ENCODE data around the gene GFOD1. TPM values are rescaled to one million over a fixed set of nuclear protein-coding genes. Genes with fewer than 3 reads are reported as not detected.

Gene GFOD1
- total and polyA plus RNA-seq, 7 experiments from 2014 or later, result 0.24 to 10.8 (median 1.4) TPM; not detected in 1

DNA sequence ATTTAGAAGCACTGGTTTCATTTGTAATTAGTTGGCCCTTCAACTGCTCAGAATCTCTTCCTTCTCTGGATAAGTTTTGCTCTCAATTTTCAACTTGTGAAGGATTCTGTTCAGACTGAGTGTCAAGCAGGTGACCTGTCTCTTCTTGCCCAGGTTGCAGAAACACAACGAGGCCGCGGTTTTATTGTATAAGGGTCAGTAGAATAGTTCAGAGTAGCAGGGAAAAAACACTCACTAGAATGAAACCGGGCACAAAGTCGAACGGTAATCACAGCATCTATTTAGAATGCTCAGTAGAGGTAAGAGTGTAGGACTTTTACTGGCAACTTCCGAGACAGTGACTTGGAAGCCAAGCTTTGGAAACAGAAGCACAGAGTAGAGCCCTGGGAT is 17.9 kb upstream of the GFOD1 start:
- no peak for DNase-seq
- H3K27me3 ChIP-seq (ENCODE audit: control insufficient read depth in 2 of 2, insufficient read depth in 2 of 2, low read length in 2 of 2), result no peaks in the 10 kb centered on the region
- CTCF ChIA-PET, result no interaction called here
- Mint-ChIP-seq H3K27ac (no peak overlapping the region), H3K9me3 (peaks cover 0 to 2% (median 0%) of the 10 kb centered on the region in 11 donors), H3K4me3 (no peak overlapping the region), H3K36me3 (no peaks in the 10 kb centered on the region), H3K4me1 (peaks cover 0 to 2% (median 0%) of the 10 kb centered on the region in 7 donors), H3K27me3 (peaks cover 0 to 23% (median 0%) of the 10 kb centered on the region in 5 donors)
- no peak overlapping the region for H3K27ac ChIP-seq (ENCODE audit: low read depth, low read length)
- intact Hi-C loops (cut with micrococcal nuclease), result no loop called here
- H3K9me3 ChIP-seq (ENCODE audit: control insufficient read depth in 2 of 3, low read length in 3 of 3), result no peaks in the 10 kb centered on the region
- no peaks in the 10 kb centered on the region for H3K4me1 ChIP-seq (ENCODE audit: control insufficient read depth in 2 of 2, insufficient read depth in 2 of 2, low read length in 2 of 2)
- H3K36me3 ChIP-seq (ENCODE audit: control insufficient read depth in 2 of 3, insufficient read depth in 3 of 3, low read length in 3 of 3), result no peaks in the 10 kb centered on the region
- POLR2A ChIA-PET, result no interaction called here
- ATAC-seq, result no peak
- no peak overlapping the region for H3K4me3 ChIP-seq (ENCODE audit: low read length)

DNA sequence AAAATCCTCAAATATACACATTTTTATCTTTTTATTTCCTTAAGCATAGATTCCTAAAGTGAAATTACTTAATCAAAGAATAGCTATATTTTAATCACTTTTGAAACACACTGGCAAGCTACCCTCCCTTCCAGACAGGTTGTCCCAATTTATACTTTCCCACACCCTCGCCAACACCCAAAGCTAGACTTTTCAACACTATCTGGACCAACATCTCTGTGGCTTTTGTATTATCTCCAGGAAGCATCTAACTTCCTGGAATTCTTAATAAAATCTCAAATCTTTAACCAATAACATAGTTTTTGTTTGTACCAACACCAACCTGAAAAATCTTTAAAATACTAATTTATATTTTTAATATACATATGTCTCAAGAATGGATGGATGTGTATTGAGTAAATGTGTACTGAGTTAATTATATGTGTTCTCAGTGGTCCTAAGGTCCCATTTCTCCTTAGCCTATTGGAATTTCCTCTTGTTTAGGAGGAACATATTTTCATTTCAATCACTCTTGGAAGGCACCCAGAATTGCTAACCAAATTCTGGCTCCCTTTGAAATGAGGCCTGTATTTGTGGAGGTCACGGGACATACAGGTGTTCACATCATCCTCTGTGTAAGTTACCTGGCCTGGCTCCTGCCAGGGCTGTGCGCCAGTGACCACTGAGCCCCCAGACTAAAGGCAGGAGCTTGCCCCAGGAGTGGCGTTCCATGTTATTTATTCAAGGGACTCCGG is 17.4 kb upstream of the GFOD1 start:
- Histone ChIP-seq H3K4me3 (ENCODE audit: low read length) (no peak overlapping the region), H3K27me3 (ENCODE audit: control insufficient read depth in 2 of 2, insufficient read depth in 2 of 2, low read length in 2 of 2) (no peaks in the 10 kb centered on the region), H3K27ac (ENCODE audit: low read depth, low read length) (no peak overlapping the region), H3K9me3 (ENCODE audit: control insufficient read depth in 2 of 3, low read length in 3 of 3) (no peaks in the 10 kb centered on the region), H3K4me1 (ENCODE audit: control insufficient read depth in 2 of 2, insufficient read depth in 2 of 2, low read length in 2 of 2) (no peaks in the 10 kb centered on the region), H3K36me3 (ENCODE audit: control insufficient read depth in 2 of 3, insufficient read depth in 3 of 3, low read length in 3 of 3) (no peaks in the 10 kb centered on the region)
- CTCF ChIA-PET, result no interaction called here
- DNase-seq (no peak), ATAC-seq (no peak)
- intact Hi-C loops (cut with micrococcal nuclease), result no loop called here
- peaks cover 0 to 2% (median 0%) of the 10 kb centered on the region in 7 donors for H3K4me1 Mint-ChIP-seq
- no peak overlapping the region for H3K4me3 Mint-ChIP-seq
- H3K27me3 Mint-ChIP-seq, result peaks cover 0 to 19% (median 0%) of the 10 kb centered on the region in 5 donors
- POLR2A ChIA-PET, result no interaction called here
- peaks cover 0 to 1% (median 0%) of the 10 kb centered on the region in 11 donors for H3K9me3 Mint-ChIP-seq
- H3K36me3 Mint-ChIP-seq, result no peaks in the 10 kb centered on the region
- no peak overlapping the region for H3K27ac Mint-ChIP-seq

DNA sequence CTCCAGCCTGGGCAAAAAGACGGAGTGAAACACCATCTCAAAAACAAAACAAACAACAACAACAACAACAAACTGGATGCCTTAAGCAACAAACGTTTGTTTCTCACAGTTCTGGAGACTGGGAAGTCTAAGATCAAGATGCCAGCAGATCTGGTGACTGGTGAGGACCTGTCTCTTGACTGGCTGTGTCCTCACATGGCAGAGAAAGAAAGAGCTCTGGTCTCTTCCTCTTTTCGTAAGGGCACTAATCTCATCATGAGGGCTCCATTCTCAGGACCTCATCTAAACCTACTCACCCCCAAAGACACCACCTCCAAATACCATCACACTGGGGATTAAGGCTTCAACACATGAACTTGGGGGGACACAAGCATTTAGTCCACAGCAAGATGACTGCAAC is 13.5 kb upstream of the GFOD1 start:
- Mint-ChIP-seq H3K27me3 (peaks cover 0 to 5% (median 0%) of the 10 kb centered on the region in 5 donors), H3K9me3 (peaks cover 0 to 1% (median 0%) of the 10 kb centered on the region in 11 donors), H3K4me1 (peaks cover 0 to 2% (median 0%) of the 10 kb centered on the region in 7 donors), H3K4me3 (no peak overlapping the region), H3K27ac (peak overlapping the region in 1 of 9 donors; percentile 38), H3K36me3 (no peaks in the 10 kb centered on the region)
- intact Hi-C loops (cut with micrococcal nuclease), result no loop called here
- no peak for ATAC-seq
- ChIA-PET POLR2A (no interaction called here), CTCF (no interaction called here)
- H3K27me3 ChIP-seq (ENCODE audit: control insufficient read depth in 2 of 2, insufficient read depth in 2 of 2, low read length in 2 of 2), result no peaks in the 10 kb centered on the region
- H3K27ac ChIP-seq (ENCODE audit: low read depth, low read length), result no peak overlapping the region
- no peaks in the 10 kb centered on the region for H3K36me3 ChIP-seq (ENCODE audit: control insufficient read depth in 2 of 3, insufficient read depth in 3 of 3, low read length in 3 of 3)
- no peaks in the 10 kb centered on the region for H3K4me1 ChIP-seq (ENCODE audit: control insufficient read depth in 2 of 2, insufficient read depth in 2 of 2, low read length in 2 of 2)
- H3K4me3 ChIP-seq (ENCODE audit: low read length), result no peak overlapping the region
- no peak for DNase-seq
- H3K9me3 ChIP-seq (ENCODE audit: control insufficient read depth in 2 of 3, low read length in 3 of 3), result no peaks in the 10 kb centered on the region

DNA sequence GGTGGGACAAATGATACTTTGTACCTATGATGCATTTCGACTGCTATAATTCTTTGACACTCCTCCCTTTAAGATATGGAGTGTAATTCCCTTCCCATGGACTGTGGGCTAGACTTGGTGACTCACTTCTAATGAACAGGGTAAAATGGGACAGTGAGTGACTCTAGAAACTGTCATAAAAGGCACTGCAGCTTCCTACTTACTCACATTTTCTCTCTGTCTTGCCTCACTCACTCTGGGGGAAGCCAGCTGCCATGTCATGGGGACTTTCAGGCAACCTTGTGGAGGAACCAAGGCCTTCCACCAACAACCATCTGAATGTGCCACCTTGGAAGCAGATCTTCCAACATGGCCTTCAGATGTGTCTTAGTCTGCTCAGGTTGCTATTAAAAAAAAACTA is 12.9 kb upstream of the GFOD1 start:
- no peaks in the 10 kb centered on the region for H3K36me3 Mint-ChIP-seq
- peaks cover 0 to 2% (median 0%) of the 10 kb centered on the region in 7 donors for H3K4me1 Mint-ChIP-seq
- no peaks in the 10 kb centered on the region for H3K36me3 ChIP-seq (ENCODE audit: control insufficient read depth in 2 of 3, insufficient read depth in 3 of 3, low read length in 3 of 3)
- no peaks in the 10 kb centered on the region for H3K9me3 ChIP-seq (ENCODE audit: control insufficient read depth in 2 of 3, low read length in 3 of 3)
- ChIA-PET POLR2A (no interaction called here), CTCF (no interaction called here)
- H3K9me3 Mint-ChIP-seq, result peaks cover 0 to 1% (median 0%) of the 10 kb centered on the region in 11 donors
- DNase-seq (no peak), ATAC-seq (peak; percentile 38)
- no peaks in the 10 kb centered on the region for H3K27me3 ChIP-seq (ENCODE audit: control insufficient read depth in 2 of 2, insufficient read depth in 2 of 2, low read length in 2 of 2)
- intact Hi-C loops (cut with micrococcal nuclease), result no loop called here
- no peak overlapping the region for H3K27ac Mint-ChIP-seq
- H3K4me3 Mint-ChIP-seq, result no peak overlapping the region
- peaks cover 0 to under 1% (median 0%) of the 10 kb centered on the region in 5 donors for H3K27me3 Mint-ChIP-seq
- H3K4me3 ChIP-seq (ENCODE audit: low read length), result no peak overlapping the region
- no peak overlapping the region for H3K27ac ChIP-seq (ENCODE audit: low read depth, low read length)
- no peaks in the 10 kb centered on the region for H3K4me1 ChIP-seq (ENCODE audit: control insufficient read depth in 2 of 2, insufficient read depth in 2 of 2, low read length in 2 of 2)

GRCh38 chr6:13496513-13497190 is 9.3 kb upstream of the GFOD1 start:
- Histone ChIP-seq H3K27ac (ENCODE audit: low read depth, low read length) (no peak overlapping the region), H3K9me3 (ENCODE audit: control insufficient read depth in 2 of 3, low read length in 3 of 3) (no peaks in the 10 kb centered on the region), H3K4me1 (ENCODE audit: control insufficient read depth in 2 of 2, insufficient read depth in 2 of 2, low read length in 2 of 2) (no peaks in the 10 kb centered on the region), H3K4me3 (ENCODE audit: low read length) (no peak overlapping the region), H3K27me3 (ENCODE audit: control insufficient read depth in 2 of 2, insufficient read depth in 2 of 2, low read length in 2 of 2) (no peaks in the 10 kb centered on the region), H3K36me3 (ENCODE audit: control insufficient read depth in 2 of 3, insufficient read depth in 3 of 3, low read length in 3 of 3) (no peaks in the 10 kb centered on the region)
- ChIA-PET POLR2A (no interaction called here), CTCF (no interaction called here)
- no peaks in the 10 kb centered on the region for H3K9me3 Mint-ChIP-seq
- intact Hi-C loops (cut with micrococcal nuclease), result no loop called here
- no peak overlapping the region for H3K4me3 Mint-ChIP-seq
- no peaks in the 10 kb centered on the region for H3K4me1 Mint-ChIP-seq
- no peak overlapping the region for H3K27ac Mint-ChIP-seq
- DNase-seq (no peak), ATAC-seq (no peak)
- no peaks in the 10 kb centered on the region for H3K36me3 Mint-ChIP-seq
- no peaks in the 10 kb centered on the region for H3K27me3 Mint-ChIP-seq

GRCh38 chr6:13495818-13496217 is 8.4 kb upstream of the GFOD1 start:
- DNase-seq (no peak), ATAC-seq (no peak)
- no peaks in the 10 kb centered on the region for H3K9me3 Mint-ChIP-seq
- H3K4me3 Mint-ChIP-seq, result no peak overlapping the region
- intact Hi-C loops (cut with micrococcal nuclease), result no loop called here
- H3K36me3 Mint-ChIP-seq, result no peaks in the 10 kb centered on the region
- no peaks in the 10 kb centered on the region for H3K4me1 Mint-ChIP-seq
- Histone ChIP-seq H3K27me3 (ENCODE audit: control insufficient read depth in 2 of 2, insufficient read depth in 2 of 2, low read length in 2 of 2) (no peaks in the 10 kb centered on the region), H3K4me1 (ENCODE audit: control insufficient read depth in 2 of 2, insufficient read depth in 2 of 2, low read length in 2 of 2) (no peaks in the 10 kb centered on the region), H3K36me3 (ENCODE audit: control insufficient read depth in 2 of 3, insufficient read depth in 3 of 3, low read length in 3 of 3) (no peaks in the 10 kb centered on the region), H3K4me3 (ENCODE audit: low read length) (no peak overlapping the region), H3K27ac (ENCODE audit: low read depth, low read length) (no peak overlapping the region), H3K9me3 (ENCODE audit: control insufficient read depth in 2 of 3, low read length in 3 of 3) (no peaks in the 10 kb centered on the region)
- CTCF ChIA-PET, result no interaction called here
- H3K27me3 Mint-ChIP-seq, result no peaks in the 10 kb centered on the region
- H3K27ac Mint-ChIP-seq, result peak overlapping the region in 1 of 9 donors; percentile 27
- POLR2A ChIA-PET, result no interaction called here
